HEK293 (cell line): ENCODE data around the gene TIGD2.

ENCODE experiments used
- CTCF ChIA-PET: fragments of 350-600 bp; formaldehyde crosslinking; extraction: SDS; loops from one replicate; lab custom pipeline; 2021; ENCODE audit warnings: antibody characterized with exemption; lab: Yijun Ruan, JAX
- POLR2A ChIA-PET: fragments of 300-600 bp; formaldehyde crosslinking; extraction: SDS; loops from one replicate; lab custom pipeline; 2020; ENCODE audit warnings: antibody characterized with exemption, inconsistent platforms; lab: Yijun Ruan, JAX
- H3K27ac ChIP-seq: fragments of 200-500 bp; sonication (Bioruptor generic); 2 replicates; pipeline ENCODE4 v1.5.1; 2014; ENCODE audit warnings: low read depth, low read length, control low read depth, inconsistent platforms; ENCODE audit errors: extremely low read depth
- H3K36me3 ChIP-seq, 2 experiments: fragments of 200-500 bp in 1 of 2; sonication (Bioruptor generic) in 1 of 2; 1 replicate in 1 of 2; 2 replicates in 1 of 2; pipeline ENCODE4 v1.5.1; 2014 to 2017; ENCODE audit warnings: inconsistent platforms in 2 of 2, low read length in 2 of 2; ENCODE audit not compliant: control insufficient read depth in 2 of 2, insufficient read depth in 1 of 2
- H3K4me1 ChIP-seq: fragments of 200-500 bp; sonication (Bioruptor generic); 2 replicates; pipeline ENCODE4 v1.5.1; 2014; ENCODE audit warnings: mild to moderate bottlenecking, low read length, inconsistent platforms; ENCODE audit not compliant: control insufficient read depth, insufficient read depth
- H3K4me3 ChIP-seq: 2 replicates; pipeline ENCODE4 v1.5.1; 2011; ENCODE audit warnings: low read depth, mild to moderate bottlenecking, control low read depth, low read length, moderate library complexity
- H3K9me3 ChIP-seq: fragments of 200-500 bp; sonication (Bioruptor generic); 2 replicates; pipeline ENCODE4 v1.5.1; 2014; ENCODE audit warnings: low read depth, low read length, inconsistent platforms; ENCODE audit not compliant: control insufficient read depth, insufficient read depth
- CTCF ChIP-seq: fragments of 450-650 bp; formaldehyde crosslinking; IDR thresholded peaks from 2 replicates; pipeline ENCODE4 v1.5.1; 2016; ENCODE audit warnings: missing biosample characterization, missing genetic modification characterization
- GLI4 ChIP-seq: fragments of 450-650 bp; formaldehyde crosslinking; IDR thresholded peaks from 2 replicates; pipeline ENCODE4 v1.5.1; 2016; ENCODE audit warnings: missing biosample characterization, missing genetic modification characterization
- OVOL3 ChIP-seq: fragments of 450-650 bp; formaldehyde crosslinking; IDR thresholded peaks from 2 replicates; pipeline ENCODE4 v1.5.1; 2016; ENCODE audit warnings: missing biosample characterization, missing genetic modification characterization
- PRDM1 ChIP-seq: fragments of 450-650 bp; formaldehyde crosslinking; IDR thresholded peaks from 2 replicates; pipeline ENCODE4; 2016; ENCODE audit warnings: missing biosample characterization, missing genetic modification characterization
- SP7 ChIP-seq: fragments of 450-650 bp; formaldehyde crosslinking; IDR thresholded peaks from 2 replicates; pipeline ENCODE4 v1.5.1; 2016; ENCODE audit warnings: missing biosample characterization, missing genetic modification characterization
- ZBTB26 ChIP-seq: fragments of 450-650 bp; formaldehyde crosslinking; optimal IDR thresholded peaks from 2 replicates; pipeline ENCODE3; 2016; ENCODE audit warnings: missing biosample characterization, mild to moderate bottlenecking, missing genetic modification characterization
- ZNF324 ChIP-seq: fragments of 450-650 bp; formaldehyde crosslinking; IDR thresholded peaks from 2 replicates; pipeline ENCODE4 v1.5.1; 2016; ENCODE audit warnings: missing biosample characterization, missing genetic modification characterization
- ZNF362 ChIP-seq: fragments of 450-650 bp; formaldehyde crosslinking; IDR thresholded peaks from 2 replicates; pipeline ENCODE4 v1.5.1; 2016; ENCODE audit warnings: missing biosample characterization, missing genetic modification characterization
- ZNF398 ChIP-seq: fragments of 450-650 bp; formaldehyde crosslinking; IDR thresholded peaks from 2 replicates; pipeline ENCODE4 v1.5.1; 2017; ENCODE audit warnings: missing biosample characterization, missing genetic modification characterization
- ZNF404 ChIP-seq: fragments of 450-650 bp; formaldehyde crosslinking; IDR thresholded peaks from 2 replicates; pipeline ENCODE4 v1.5.1; 2017; ENCODE audit warnings: missing biosample characterization, missing genetic modification characterization
- ZNF433 ChIP-seq: fragments of 450-650 bp; formaldehyde crosslinking; IDR thresholded peaks from 2 replicates; pipeline ENCODE4 v1.5.1; 2016; ENCODE audit warnings: missing biosample characterization, missing genetic modification characterization, low read depth
- ZNF530 ChIP-seq: fragments of 450-650 bp; formaldehyde crosslinking; IDR thresholded peaks from 2 replicates; pipeline ENCODE4 v1.5.1; 2016; ENCODE audit warnings: low read depth, missing biosample characterization, missing genetic modification characterization
- ZNF658 ChIP-seq: fragments of 450-650 bp; formaldehyde crosslinking; IDR thresholded peaks from 2 replicates; pipeline ENCODE4; 2016; ENCODE audit warnings: missing biosample characterization, missing genetic modification characterization
- TF ChIP-seq, protein P1 (sequence below): fragments of 450-650 bp; formaldehyde crosslinking; IDR thresholded peaks from 2 replicates; pipeline ENCODE4 v1.5.1; 2016; ENCODE audit warnings: missing biosample characterization, missing genetic modification characterization, low read depth
- TF ChIP-seq, protein P2 (sequence below): fragments of 450-650 bp; formaldehyde crosslinking; IDR thresholded peaks from 2 replicates; pipeline ENCODE4 v1.5.1; 2016; ENCODE audit warnings: missing biosample characterization, missing genetic modification characterization
- TF ChIP-seq, protein P3 (sequence below): fragments of 450-650 bp; IDR thresholded peaks from 2 replicates; pipeline ENCODE4 v1.5.1; 2018; ENCODE audit warnings: missing biosample characterization, missing genetic modification characterization

Gene TIGD2

DNA sequence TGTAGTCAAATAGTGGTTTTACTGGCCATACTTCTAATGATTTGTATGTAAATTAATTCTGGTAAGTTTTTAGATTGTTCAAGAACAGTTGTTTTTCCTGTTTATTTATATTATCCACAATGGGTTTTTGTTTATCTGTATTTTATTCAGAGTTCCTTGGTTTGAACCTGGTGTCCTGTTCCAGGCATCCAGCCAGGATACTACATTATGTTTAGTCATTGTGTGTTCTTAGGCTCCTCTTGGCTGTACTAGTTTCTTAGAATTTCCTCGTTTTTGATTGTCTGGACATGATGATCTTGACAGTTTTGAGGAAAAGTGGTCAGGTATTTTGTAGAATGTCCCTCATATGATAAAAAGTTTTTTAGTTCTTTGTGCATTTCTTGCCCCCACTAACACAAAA lies 7.8 kb downstream of the TIGD2 start (continued):
- no peak for TF ChIP-seq CTCF (tag by site-specific recombination)

DNA sequence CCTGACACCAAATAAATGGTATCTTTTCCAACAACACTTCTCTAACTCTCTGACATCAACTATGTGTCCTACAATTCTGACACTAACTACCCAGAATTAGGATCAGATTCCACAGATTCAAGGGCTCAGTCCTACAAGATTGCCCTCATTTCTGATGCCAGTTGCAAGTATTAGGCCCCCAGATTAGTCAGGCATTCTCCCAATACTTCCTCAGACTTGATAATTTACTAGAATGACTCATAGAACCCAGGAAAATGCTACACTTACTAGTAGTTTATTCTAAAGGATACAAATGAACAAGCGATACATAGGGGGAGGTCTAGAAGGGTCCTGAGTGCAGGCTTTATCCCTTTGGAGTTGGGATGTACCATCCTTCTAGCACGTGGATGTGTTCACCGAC lies 8.5 kb downstream of the TIGD2 start:
- no peak overlapping the region for H3K4me3 ChIP-seq
- POLR2A ChIA-PET, result no interaction called here
- H3K9me3 ChIP-seq, result no peaks in the 10 kb centered on the region
- no peak overlapping the region for H3K27ac ChIP-seq
- no peaks in the 10 kb centered on the region for H3K4me1 ChIP-seq
- TF ChIP-seq ZNF404 (tag by site-specific recombination) (no peak), OVOL3 (no peak), ZBTB26 (tag by site-specific recombination) (no peak), ZNF433 (tag by site-specific recombination) (no peak), ZNF398 (no peak), ZNF362 (no peak), ZNF658 (tag by site-specific recombination) (no peak), ZNF530 (no peak)
- TF ChIP-seq, protein P1, sequence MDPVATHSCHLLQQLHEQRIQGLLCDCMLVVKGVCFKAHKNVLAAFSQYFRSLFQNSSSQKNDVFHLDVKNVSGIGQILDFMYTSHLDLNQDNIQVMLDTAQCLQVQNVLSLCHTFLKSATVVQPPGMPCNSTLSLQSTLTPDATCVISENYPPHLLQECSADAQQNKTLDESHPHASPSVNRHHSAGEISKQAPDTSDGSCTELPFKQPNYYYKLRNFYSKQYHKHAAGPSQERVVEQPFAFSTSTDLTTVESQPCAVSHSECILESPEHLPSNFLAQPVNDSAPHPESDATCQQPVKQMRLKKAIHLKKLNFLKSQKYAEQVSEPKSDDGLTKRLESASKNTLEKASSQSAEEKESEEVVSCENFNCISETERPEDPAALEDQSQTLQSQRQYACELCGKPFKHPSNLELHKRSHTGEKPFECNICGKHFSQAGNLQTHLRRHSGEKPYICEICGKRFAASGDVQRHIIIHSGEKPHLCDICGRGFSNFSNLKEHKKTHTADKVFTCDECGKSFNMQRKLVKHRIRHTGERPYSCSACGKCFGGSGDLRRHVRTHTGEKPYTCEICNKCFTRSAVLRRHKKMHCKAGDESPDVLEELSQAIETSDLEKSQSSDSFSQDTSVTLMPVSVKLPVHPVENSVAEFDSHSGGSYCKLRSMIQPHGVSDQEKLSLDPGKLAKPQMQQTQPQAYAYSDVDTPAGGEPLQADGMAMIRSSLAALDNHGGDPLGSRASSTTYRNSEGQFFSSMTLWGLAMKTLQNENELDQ (tag by site-specific recombination), result no peak
- TF ChIP-seq, all 188 proteins: peak for 0
- H3K36me3 ChIP-seq, result no peaks in the 10 kb centered on the region
- CTCF ChIA-PET, result no interaction called here

- POLR2A ChIA-PET, result no interaction called here
- H3K27ac ChIP-seq, result no peak overlapping the region
- H3K4me3 ChIP-seq, result no peak overlapping the region
- TF ChIP-seq ZNF324 (tag by site-specific recombination) (no peak), PRDM1 (tag by site-specific recombination) (no peak), SP7 (tag by site-specific recombination) (no peak), GLI4 (tag by site-specific recombination) (no peak)
- TF ChIP-seq, protein P2, sequence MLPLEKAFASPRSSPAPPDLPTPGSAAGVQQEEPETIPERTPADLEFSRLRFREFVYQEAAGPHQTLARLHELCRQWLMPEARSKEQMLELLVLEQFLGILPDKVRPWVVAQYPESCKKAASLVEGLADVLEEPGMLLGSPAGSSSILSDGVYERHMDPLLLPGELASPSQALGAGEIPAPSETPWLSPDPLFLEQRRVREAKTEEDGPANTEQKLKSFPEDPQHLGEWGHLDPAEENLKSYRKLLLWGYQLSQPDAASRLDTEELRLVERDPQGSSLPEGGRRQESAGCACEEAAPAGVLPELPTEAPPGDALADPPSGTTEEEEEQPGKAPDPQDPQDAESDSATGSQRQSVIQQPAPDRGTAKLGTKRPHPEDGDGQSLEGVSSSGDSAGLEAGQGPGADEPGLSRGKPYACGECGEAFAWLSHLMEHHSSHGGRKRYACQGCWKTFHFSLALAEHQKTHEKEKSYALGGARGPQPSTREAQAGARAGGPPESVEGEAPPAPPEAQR (tag by site-specific recombination), result no peak
- TF ChIP-seq, protein P3, sequence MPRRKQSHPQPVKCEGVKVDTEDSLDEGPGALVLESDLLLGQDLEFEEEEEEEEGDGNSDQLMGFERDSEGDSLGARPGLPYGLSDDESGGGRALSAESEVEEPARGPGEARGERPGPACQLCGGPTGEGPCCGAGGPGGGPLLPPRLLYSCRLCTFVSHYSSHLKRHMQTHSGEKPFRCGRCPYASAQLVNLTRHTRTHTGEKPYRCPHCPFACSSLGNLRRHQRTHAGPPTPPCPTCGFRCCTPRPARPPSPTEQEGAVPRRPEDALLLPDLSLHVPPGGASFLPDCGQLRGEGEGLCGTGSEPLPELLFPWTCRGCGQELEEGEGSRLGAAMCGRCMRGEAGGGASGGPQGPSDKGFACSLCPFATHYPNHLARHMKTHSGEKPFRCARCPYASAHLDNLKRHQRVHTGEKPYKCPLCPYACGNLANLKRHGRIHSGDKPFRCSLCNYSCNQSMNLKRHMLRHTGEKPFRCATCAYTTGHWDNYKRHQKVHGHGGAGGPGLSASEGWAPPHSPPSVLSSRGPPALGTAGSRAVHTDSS (tag by site-specific recombination), result no peak
- CTCF ChIA-PET, result no interaction called here
- no peaks in the 10 kb centered on the region for H3K36me3 ChIP-seq
- H3K4me1 ChIP-seq, result no peaks in the 10 kb centered on the region
- no peaks in the 10 kb centered on the region for H3K9me3 ChIP-seq
Observed at GRCh38 chr4:89121387-89122068, 10.2 kb downstream of the TIGD2 start.
